DOHH2 (cell line): Measurements from ENCODE around the gene MGAT4A.

Experiments
- CTCF ChIP-seq: fragments of 200-600 bp; sonication (generic); IDR thresholded peaks from one replicate; pipeline ENCODE4 v1.5.1; 2014; ENCODE audit warnings: antibody characterized with exemption, mild to moderate bottlenecking, low read depth, low read length; ENCODE audit not compliant: poor library complexity, severe bottlenecking
- EZH2phosphoT487 ChIP-seq: fragments of 200-600 bp; sonication (generic); IDR thresholded peaks from 2 replicates; pipeline ENCODE4 v1.6.1; 2017; ENCODE audit warnings: borderline replicate concordance, mild to moderate bottlenecking, antibody characterized with exemption, low read length, moderate library complexity, mixed read lengths

GRCh38 chr2:98778151-98778550, 47.2 kb upstream of the MGAT4A start:
- TF ChIP-seq CTCF (no peak), EZH2phosphoT487 (no peak)
